Aorta (tissue), 5 donors: ENCODE data around the gene EHD4. TPM values are rescaled to one million over a fixed set of nuclear protein-coding genes. Genes with fewer than 3 reads are reported as not detected.
A peak's percentile ranks its signal among the peaks of the same experiment; 100 is the strongest.

Source experiments
- ATAC-seq: fragments of 200-7000 bp; cut with Tn5 transposase; one replicate; pipeline ENCODE4 v1.9.1; 2022; ENCODE audit warnings: moderate library complexity; ENCODE audit not compliant: low FRiP score
- DNase-seq, 2 donors: peaks; one replicate each; pipeline ENCODE4 v3.0.0-alpha.2; 2020
- H3K27ac ChIP-seq, 2 donors: one replicate each; pipeline ENCODE4 v1.5.1; 2013; ENCODE audit warnings: low read length in 2 of 2, mild to moderate bottlenecking in 2 of 2, moderate library complexity in 2 of 2, control low read depth in 1 of 2, inconsistent platforms in 1 of 2, low read depth in 1 of 2
- H3K27me3 ChIP-seq, 2 donors: one replicate each; pipeline ENCODE4 v1.6.1; 2013; ENCODE audit warnings: control low read depth in 1 of 2, low read length in 1 of 2, mild to moderate bottlenecking in 1 of 2, moderate library complexity in 1 of 2; ENCODE audit not compliant: insufficient read depth in 2 of 2, control insufficient read depth in 1 of 2
- H3K36me3 ChIP-seq, 2 donors: one replicate each; pipeline ENCODE4 v1.6.1; 2013; ENCODE audit warnings: control low read depth in 1 of 2, low read length in 1 of 2, mild to moderate bottlenecking in 1 of 2; ENCODE audit not compliant: insufficient read depth in 2 of 2, control insufficient read depth in 1 of 2
- H3K4me1 ChIP-seq, 2 donors: one replicate each; pipeline ENCODE4 v1.6.1; 2013; ENCODE audit warnings: low read length in 2 of 2, control low read depth in 1 of 2, mild to moderate bottlenecking in 1 of 2, moderate library complexity in 1 of 2; ENCODE audit not compliant: insufficient read depth in 2 of 2, control insufficient read depth in 1 of 2
- H3K4me3 ChIP-seq, 2 donors: one replicate each; pipeline ENCODE4 v1.5.1; 2013; ENCODE audit warnings: low read length in 2 of 2, control low read depth in 1 of 2, mild to moderate bottlenecking in 1 of 2
- H3K9me3 ChIP-seq: one replicate; pipeline ENCODE4 v1.6.1; 2013; ENCODE audit warnings: mild to moderate bottlenecking, low read length; ENCODE audit not compliant: control insufficient read depth
- WGBS, 2 donors: extraction: QIAGEN DNeasy Blood & Tissue Kit; methylation state at CpG; one replicate each; pipeline ENCODE4 v1.1.7; 2013; 5-methylcytosine and 5-hydroxymethylcytosine counted together
- intact Hi-C, 2 donors: fragments of 100-400 bp; cut with DNase I; formaldehyde crosslinking; loops; one replicate each; pipeline versions ENCODE4 v1.14.2 to v1.15.0; 2022
- polyA plus RNA-seq, 2 donors: library from polyadenylated mRNA; stranded (reverse); fragments of 200-250 nt; gene quantifications; one replicate each; pipeline ENCODE4 v1.2.3, GENCODE V29; 2013
- total RNA-seq, 2 donors: library from RNA; stranded (reverse); fragmentation: NEBNext Ultra II Directional; extraction: Animal tissue kit (Norgen Biotek cat#: 25700); gene quantifications; one replicate each; pipeline ENCODE4 v1.2.1, GENCODE V29; 2021
- donor health status: healthy with polysubstance abuse.
- donor health status: Bipolar disorder and iron deficiency.
- donor health status: DM: no; HTN: no; CAD: no.
- donor health status: DM: no; HTN: no; CAD: no.
- donor health status: DM: yes; HTN: yes; CAD: no.

Gene EHD4
- total and polyA plus RNA-seq, 4 donors, result 11.4 to 56.6 (median 30.0) TPM

- ATAC-seq, result no peak
- WGBS, 2 donors, result 70 to 74% methylated on average over 5 of the region's 5 CpGs
These were observed 36.8 kb downstream of the EHD4 start for GRCh38 chr15:41935566-41936020.

DNA sequence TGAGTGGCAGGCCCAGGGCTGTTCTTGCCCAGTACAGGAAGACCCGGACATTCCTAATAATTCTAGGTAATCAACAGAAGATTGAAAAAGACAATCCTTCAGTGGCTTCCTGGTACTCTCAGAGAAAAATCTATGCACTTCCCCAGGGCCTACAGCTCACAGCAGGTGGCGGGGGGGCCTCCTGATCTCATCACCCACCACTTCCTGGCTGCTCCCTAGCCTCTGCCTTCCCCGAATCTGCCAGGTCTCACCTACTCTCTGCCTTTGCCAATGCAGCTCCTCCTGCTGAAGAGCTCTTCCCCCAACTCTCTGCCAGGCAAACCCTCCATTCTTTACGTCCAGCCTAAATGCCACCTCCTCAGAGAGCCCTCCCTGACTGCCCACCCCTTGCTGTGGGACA lies 37.5 kb downstream of the EHD4 start:
- ATAC-seq, result peak; percentile 30
- H3K36me3 ChIP-seq, result no peaks in the 10 kb centered on the region
- H3K4me3 ChIP-seq, result no peak overlapping the region
- intact Hi-C loops, result loop anchor here (5.0 kb wide), 1 partner anchor 32 kb away; no protein-coding TSS in a partner anchor
- no peak for DNase-seq
- 57 to 75% methylated on average over 4 of the region's 4 CpGs for WGBS, 2 donors
- H3K27me3 ChIP-seq, result no peaks in the 10 kb centered on the region
- H3K27ac ChIP-seq, result peak overlapping the region in 1 of 2 donors; percentile 6
- peaks cover 2 to 4% of the 10 kb centered on the region in 2 donors for H3K4me1 ChIP-seq
- no peaks in the 10 kb centered on the region for H3K9me3 ChIP-seq

More at GRCh38 chr15:41935566-41936020, 36.8 kb downstream of the EHD4 start:
- Histone ChIP-seq H3K9me3 (no peaks in the 10 kb centered on the region), H3K27ac (no peak overlapping the region), H3K27me3 (no peaks in the 10 kb centered on the region), H3K4me1 (peaks cover 2 to 4% of the 10 kb centered on the region in 2 donors), H3K36me3 (no peaks in the 10 kb centered on the region), H3K4me3 (no peak overlapping the region)
- no peak for DNase-seq
- intact Hi-C loops, result no loop called here

DNA sequence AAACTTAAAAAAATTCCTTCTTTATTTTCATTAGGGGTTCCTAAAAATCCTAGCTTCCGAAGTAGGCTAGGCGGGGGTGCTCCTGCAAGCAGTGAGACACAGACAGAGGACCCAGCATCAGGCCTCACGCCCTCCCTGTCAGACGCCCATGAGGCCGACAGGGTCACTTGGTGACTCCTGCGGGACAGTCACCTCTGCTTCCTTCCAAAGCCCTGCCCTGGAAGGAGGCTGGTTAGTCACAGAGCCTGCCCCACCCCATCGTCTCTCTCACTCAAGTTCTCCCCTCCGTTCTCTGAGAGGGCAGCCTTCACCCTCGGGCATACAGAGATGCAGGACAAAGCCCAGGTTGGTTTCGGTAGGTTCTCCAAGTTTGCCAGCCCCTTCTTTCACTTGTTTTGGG lies 38.6 kb downstream of the EHD4 start:
- intact Hi-C loops, result loop anchor here (5.0 kb wide), 1 partner anchor 34 kb away; no protein-coding TSS in a partner anchor
- H3K36me3 ChIP-seq, result no peaks in the 10 kb centered on the region
- peak overlapping the region in 1 of 2 donors; percentile 7 for H3K27ac ChIP-seq
- ATAC-seq (no peak), DNase-seq (peak; percentile 68 to 82)
- H3K9me3 ChIP-seq, result no peaks in the 10 kb centered on the region
- H3K4me1 ChIP-seq, result peaks cover 2 to 4% of the 10 kb centered on the region in 2 donors
- no peaks in the 10 kb centered on the region for H3K27me3 ChIP-seq
- no peak overlapping the region for H3K4me3 ChIP-seq
- WGBS, 2 donors, result 23 to 24% methylated on average over 10 of the region's 10 CpGs

- Histone ChIP-seq H3K4me1 (peaks cover 2 to 4% of the 10 kb centered on the region in 2 donors), H3K36me3 (no peaks in the 10 kb centered on the region), H3K4me3 (no peak overlapping the region), H3K9me3 (no peaks in the 10 kb centered on the region), H3K27me3 (no peaks in the 10 kb centered on the region), H3K27ac (peak overlapping the region in 1 of 2 donors; percentile 63)
- DNase-seq (no peak), ATAC-seq (no peak)
- WGBS, 2 donors, result 29 to 31% methylated on average over 7 of the region's 7 CpGs
- intact Hi-C loops, result loop anchor here (5.0 kb wide), 1 partner anchor 34 kb away; no protein-coding TSS in a partner anchor
These were observed 39.0 kb downstream of the EHD4 start for GRCh38 chr15:41933326-41933725.

DNA sequence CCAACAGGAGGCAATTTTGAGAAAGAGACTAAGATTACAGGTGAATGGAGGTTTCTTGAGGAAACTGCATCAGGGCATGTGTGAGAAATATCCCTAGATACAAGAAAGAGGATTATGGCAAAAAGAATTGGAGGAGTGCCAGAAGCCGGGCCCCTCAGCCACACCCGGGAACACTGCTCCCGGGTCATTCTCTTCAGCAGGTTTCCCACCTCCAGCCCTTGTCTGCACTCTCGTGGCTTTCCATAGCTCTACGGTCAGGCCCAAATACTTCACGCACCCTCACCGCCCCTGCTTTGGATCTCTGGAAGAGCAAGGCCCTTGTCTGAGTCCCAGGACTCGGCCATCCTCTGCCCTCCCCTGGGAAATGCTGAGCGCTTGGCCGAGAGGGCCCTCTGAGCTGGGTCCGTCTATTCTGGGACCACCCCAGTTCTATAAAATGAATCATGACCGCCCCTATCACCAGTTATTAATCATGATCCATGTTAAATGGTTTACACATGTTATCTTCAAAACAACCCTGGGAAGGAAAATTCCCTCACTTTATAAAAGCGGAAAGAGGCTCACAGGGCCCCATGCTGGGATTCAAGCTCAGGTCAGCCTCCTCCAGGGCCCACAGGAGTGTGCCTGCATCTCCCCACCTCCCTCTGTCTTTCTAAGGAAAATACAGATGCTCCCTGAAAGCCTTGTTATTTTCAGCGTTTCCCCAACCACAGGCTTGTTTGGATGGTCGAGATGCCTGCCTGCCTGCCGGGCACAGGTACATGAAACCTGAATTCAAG lies 39.7 kb downstream of the EHD4 start:
- H3K9me3 ChIP-seq, result no peaks in the 10 kb centered on the region
- intact Hi-C loops, result loop anchor here (5.0 kb wide), 1 partner anchor 35 kb away; no protein-coding TSS in a partner anchor
- DNase-seq, result no peak
- H3K4me1 ChIP-seq, result peaks cover 2 to 4% of the 10 kb centered on the region in 2 donors
- no peaks in the 10 kb centered on the region for H3K36me3 ChIP-seq
- 30 to 32% methylated on average over 16 of the region's 16 CpGs for whole genome bisulfite sequencing, 2 donors
- ATAC-seq, result no peak
- H3K27ac ChIP-seq, result peak overlapping the region in 1 of 2 donors; percentile 63
- no peaks in the 10 kb centered on the region for H3K27me3 ChIP-seq
- no peak overlapping the region for H3K4me3 ChIP-seq

- no peaks in the 10 kb centered on the region for H3K36me3 ChIP-seq
- no peak overlapping the region for H3K4me3 ChIP-seq
- intact Hi-C loops, result loop anchor here (5.0 kb wide), 1 partner anchor 35 kb away; no protein-coding TSS in a partner anchor
- DNase-seq (no peak), ATAC-seq (no peak)
- H3K4me1 ChIP-seq, result peaks cover 2 to 4% of the 10 kb centered on the region in 2 donors
- H3K9me3 ChIP-seq, result no peaks in the 10 kb centered on the region
- no peaks in the 10 kb centered on the region for H3K27me3 ChIP-seq
- 93% methylated on average over 9 of the region's 9 CpGs for WGBS, 2 donors
- H3K27ac ChIP-seq, result peak overlapping the region in 1 of 2 donors; percentile 63
These were observed 40.3 kb downstream of the EHD4 start for GRCh38 chr15:41932101-41932500.

DNA sequence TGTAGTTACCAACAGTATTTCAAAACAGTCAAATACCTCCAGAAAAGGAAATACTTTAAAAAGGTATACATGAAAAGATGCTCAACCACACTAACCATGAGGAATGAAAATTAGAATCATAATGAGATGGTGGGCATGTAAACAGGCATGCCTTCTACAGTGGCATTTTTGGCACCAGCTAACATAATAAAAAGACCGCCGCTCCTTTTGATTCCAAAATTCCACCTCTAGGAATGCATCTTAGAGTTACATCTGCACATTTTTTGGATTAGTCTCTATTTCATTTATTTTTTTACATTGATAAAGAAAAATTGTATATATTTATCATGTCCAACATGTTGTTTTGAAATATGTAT lies 41.5 kb downstream of the EHD4 start:
- H3K9me3 ChIP-seq, result no peaks in the 10 kb centered on the region
- intact Hi-C loops, result loop anchor here (5.0 kb wide), 1 partner anchor 36 kb away; no protein-coding TSS in a partner anchor
- 9 to 15% methylated on average over 2 of the region's 2 CpGs for WGBS, 2 donors
- DNase-seq (no peak), ATAC-seq (no peak)
- H3K4me1 ChIP-seq, result peaks cover 4 to 5% of the 10 kb centered on the region in 2 donors
- H3K4me3 ChIP-seq, result no peak overlapping the region
- no peaks in the 10 kb centered on the region for H3K36me3 ChIP-seq
- no peaks in the 10 kb centered on the region for H3K27me3 ChIP-seq
- H3K27ac ChIP-seq, result peak overlapping the region in 1 of 2 donors; percentile 43

DNA sequence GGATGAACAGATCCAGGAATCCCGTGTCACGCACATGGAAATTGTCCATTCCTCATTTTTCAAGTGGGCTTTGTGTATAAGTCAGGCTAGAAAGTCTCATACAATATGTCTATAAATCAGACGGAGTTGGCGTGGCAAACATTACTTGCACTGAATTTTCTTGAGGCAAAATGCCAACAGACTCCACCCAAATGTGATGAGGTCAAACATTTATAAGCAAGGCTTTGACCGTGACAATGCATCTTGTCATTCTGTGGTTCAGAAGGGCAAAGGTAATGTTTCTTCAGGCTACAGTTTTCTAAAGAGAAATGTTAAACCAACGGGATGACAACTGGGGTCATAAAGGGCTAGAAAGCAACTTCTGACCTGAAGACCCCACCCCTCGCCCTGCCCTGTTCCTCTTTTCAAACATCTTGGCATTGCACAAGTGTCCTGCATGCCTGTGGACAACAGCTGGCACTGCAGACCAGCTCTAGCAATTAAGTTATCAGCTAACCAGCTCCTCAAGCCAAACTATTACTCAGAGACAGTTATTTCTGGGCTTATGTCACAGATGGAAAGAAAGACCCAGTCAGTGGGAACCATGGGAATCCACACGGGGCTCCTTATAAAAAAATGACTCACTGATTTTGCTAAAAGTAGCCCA lies 42.0 kb downstream of the EHD4 start:
- DNase-seq, result peak in 1 of 2 donors; percentile 82
- intact Hi-C loops, result loop anchor here (5.0 kb wide), 1 partner anchor 37 kb away; no protein-coding TSS in a partner anchor
- peaks cover 4 to 5% of the 10 kb centered on the region in 2 donors for H3K4me1 ChIP-seq
- no peaks in the 10 kb centered on the region for H3K27me3 ChIP-seq
- H3K36me3 ChIP-seq, result no peaks in the 10 kb centered on the region
- peak; percentile 86 for ATAC-seq
- H3K27ac ChIP-seq, result peak overlapping the region in 1 of 2 donors; percentile 70
- no peak overlapping the region for H3K4me3 ChIP-seq
- H3K9me3 ChIP-seq, result no peaks in the 10 kb centered on the region
- WGBS, 2 donors, result 27 to 30% methylated on average over 8 of the region's 8 CpGs
